Fibroblast of skin of right quadriceps (primary cell): Measurements from ENCODE around the gene TSPAN17.
A peak's percentile ranks its signal among the peaks of the same experiment; 100 is the strongest.

ENCODE experiments used
- DNase-seq: peaks from one replicate; pipeline ENCODE4 v3.0.0-alpha.2; 2013

Gene TSPAN17

GRCh38 chr5:176624142-176624541, 23.1 kb upstream of the TSPAN17 start:
- no peak for DNase-seq

DNA sequence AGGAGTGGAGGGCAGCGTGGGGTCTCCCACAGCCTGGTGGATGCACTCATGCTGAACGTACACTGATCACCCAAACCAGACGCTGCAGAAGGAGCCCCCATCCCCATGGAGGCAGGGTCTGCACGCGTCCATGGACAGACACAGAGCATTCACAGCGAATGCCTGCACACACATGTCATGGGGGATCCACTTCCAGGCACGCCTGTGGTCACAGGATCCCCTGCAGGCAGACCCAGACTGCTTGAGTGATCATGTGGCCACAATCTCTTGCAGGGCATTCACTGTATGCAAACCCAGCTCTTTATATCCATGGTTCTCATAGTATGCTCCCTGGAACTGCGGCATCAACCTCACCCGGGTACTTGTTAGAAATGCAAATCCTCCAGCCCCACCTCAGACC, 22.3 kb upstream of the TSPAN17 start:
- no peak for DNase-seq

- no peak for DNase-seq
Observed at GRCh38 chr5:176625512-176625911, 21.8 kb upstream of the TSPAN17 start.

- no peak for DNase-seq
Observed at GRCh38 chr5:176625966-176626875, 21.1 kb upstream of the TSPAN17 start.

GRCh38 chr5:176626876-176627236, 20.4 kb upstream of the TSPAN17 start:
- no peak for DNase-seq

DNA sequence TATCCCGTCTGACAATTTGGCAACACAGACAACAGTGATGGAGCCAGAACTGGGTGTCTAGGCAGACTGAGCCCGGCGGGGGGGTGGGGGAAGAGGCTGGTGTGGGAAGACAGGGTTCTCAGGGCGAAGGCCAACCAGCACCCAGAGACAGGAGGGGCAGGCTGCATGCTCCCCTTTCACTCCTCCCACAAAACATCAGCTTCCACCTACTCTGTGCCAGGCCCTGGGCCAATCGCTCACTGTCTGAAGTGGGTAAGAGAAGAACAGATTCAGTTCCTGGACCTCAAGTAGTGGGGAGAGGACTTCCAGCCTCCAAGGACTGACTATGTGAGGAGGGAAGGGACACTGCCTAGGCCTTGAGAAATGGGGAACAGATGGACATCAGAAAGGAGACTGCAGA, 19.7 kb upstream of the TSPAN17 start:
- no peak for DNase-seq

- DNase-seq = no peak
Observed at GRCh38 chr5:176628406-176629228, 18.7 kb upstream of the TSPAN17 start.

- no peak for DNase-seq
Observed at GRCh38 chr5:176629317-176629852, 17.9 kb upstream of the TSPAN17 start.

DNA sequence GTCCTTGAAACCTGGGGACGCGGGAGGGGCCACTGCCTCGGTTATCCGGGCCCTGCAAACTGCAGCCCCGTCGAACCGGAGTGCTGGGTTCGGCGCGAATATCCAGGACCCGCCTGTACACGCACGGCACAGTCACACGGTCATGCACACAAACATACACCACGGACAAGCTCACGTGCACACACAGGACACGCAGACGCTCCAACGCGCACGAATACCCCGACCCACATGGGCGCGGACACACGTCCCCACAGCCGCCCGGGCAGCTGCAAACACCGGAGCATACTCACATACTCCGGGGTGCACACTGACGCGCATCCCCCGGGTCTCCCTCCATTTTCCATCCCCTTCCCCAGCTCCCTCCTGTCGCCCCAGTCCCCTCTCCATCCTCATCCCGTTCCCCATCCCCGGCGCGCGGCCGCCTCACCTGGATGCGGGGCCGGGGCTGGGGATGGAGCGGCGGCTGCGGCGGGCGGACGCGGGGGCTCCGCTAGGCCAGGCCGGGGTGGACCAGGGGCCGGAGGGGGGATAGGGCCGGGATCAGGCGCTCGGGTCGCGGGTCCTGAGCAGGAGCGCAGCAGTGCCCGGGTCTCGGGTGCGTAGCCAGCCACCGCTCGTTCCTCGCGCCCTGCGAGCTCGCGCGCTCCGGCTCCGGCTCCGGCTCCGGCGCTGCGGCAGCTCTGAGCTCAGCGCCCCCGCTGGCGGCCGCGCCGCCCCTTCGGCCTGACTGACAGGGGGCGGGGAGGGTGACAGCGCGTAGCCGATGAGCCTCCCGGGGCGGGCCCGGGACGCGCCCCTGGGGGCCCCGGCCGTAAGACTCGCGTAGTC, 17.2 kb upstream of the TSPAN17 start, which contains the start of the genes EIF4E1B and SNCB:
Gene EIF4E1B, plus strand, starts transcription at position 823 of the 828 bp plus-strand sequence. CDS start 12,113 bp downstream, outside the sequence.
Gene SNCB, minus strand, starts transcription at position 682 of the 828 bp plus-strand sequence. CDS start 880 bp downstream, outside the sequence.
- peak; percentile 24 for DNase-seq

- DNase-seq = no peak
Observed at GRCh38 chr5:176630681-176631222, 16.5 kb upstream of the TSPAN17 start.

- no peak for DNase-seq
Observed at GRCh38 chr5:176631383-176632200, 15.7 kb upstream of the TSPAN17 start.

- DNase-seq = no peak
Observed at GRCh38 chr5:176632745-176633144, 14.5 kb upstream of the TSPAN17 start.

DNA sequence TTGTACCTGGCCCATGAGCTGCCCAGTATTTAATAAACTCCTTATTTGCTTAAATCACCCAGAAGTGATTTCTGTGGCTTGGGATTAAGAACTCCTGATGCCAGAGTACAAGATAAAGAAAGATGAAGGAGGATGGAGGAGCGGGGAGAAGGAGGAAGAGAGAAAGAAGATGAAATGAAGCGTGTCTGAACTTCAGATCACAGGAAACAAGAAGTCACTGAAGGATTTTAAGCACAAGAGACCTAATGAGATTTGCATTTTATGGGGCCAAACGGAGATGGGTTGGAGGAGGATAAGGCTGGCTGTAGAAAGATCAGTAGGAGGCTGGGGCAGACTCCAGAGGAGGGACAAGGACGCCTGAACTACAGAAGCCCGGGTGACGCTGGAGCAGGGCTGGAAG, 13.7 kb upstream of the TSPAN17 start:
- no peak for DNase-seq

- no peak for DNase-seq
Observed at GRCh38 chr5:176636426-176636825, 10.9 kb upstream of the TSPAN17 start.

GRCh38 chr5:176637556-176637955, 9.7 kb upstream of the TSPAN17 start:
- no peak for DNase-seq

DNA sequence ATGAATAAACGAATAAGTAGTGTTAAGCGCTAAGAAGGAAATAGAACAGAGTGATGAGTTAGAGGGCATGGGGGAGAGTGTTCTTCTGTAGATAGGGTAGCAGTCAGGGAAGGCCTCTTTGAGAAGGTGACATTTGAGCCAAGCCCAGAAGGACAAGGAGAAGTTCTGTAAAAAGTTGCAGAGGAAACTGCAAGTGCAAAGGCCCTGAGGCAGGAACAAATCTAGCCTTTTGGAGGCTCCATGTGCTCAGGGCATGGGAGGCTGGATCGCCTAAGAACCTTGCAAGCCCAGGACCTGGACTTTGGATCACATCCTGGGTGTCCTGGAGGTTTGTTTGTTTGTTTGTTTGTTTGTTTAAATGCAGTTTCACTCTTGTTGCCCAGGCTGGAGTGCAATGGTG, 8.8 kb upstream of the TSPAN17 start:
- no peak for DNase-seq

DNA sequence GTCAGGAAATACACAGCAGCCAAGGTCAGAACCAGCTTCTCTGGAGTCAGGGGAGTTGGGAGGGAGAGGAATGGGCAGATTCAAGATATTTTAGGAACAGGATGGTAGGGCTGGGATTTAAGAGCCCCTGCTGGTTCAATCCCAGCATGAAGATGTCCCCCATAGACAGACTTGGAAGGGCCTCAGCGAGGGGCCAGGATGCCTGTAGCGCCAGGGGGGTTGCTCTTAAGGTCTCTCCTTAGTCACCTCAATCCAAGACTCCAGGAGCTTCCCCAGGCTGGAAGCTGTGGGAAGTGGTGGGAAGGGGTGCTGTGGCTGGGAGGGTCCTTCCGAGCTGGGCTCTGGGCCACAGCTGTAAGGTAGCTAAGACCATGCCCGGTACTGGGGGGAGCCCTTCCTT, 8.1 kb upstream of the TSPAN17 start:
- no peak for DNase-seq

DNA sequence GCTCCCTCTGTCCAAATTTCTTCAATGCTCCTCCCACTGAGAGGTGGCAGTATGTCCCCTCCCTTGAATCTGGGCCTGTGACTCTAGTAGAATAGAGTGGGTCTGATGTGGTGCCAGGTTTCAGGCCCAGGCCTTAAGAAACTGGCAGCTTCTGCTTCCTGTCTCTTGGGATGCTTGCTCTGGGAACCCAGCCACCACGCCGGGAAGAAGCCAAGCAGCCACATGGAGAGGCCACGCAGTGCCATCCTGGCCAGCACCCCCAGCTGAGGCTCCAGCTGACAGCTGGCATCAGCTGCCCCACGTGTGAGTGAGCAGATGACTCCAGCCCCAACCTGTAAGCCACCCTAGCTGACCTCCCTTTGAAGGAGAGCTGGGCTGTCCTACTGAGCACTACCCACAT, 7.3 kb upstream of the TSPAN17 start:
- no peak for DNase-seq

- no peak for DNase-seq
Observed at GRCh38 chr5:176640616-176641015, 6.7 kb upstream of the TSPAN17 start.

- no peak for DNase-seq
Observed at GRCh38 chr5:176642675-176643490, 4.4 kb upstream of the TSPAN17 start.
